ENCODE results near the gene CDC16. TPM values are rescaled to one million over a fixed set of nuclear protein-coding genes. Genes with fewer than 3 reads are reported as not detected.
"Not testable (repeated sequence)": the region's sequence is repeated elsewhere in the genome, so short reads cannot be mapped to it uniquely, and the experiment has no call there.

CDC16 gene
- total and polyA plus RNA-seq, 2 donors from 2014 or later, result 49.3 to 57.7 TPM

DNA sequence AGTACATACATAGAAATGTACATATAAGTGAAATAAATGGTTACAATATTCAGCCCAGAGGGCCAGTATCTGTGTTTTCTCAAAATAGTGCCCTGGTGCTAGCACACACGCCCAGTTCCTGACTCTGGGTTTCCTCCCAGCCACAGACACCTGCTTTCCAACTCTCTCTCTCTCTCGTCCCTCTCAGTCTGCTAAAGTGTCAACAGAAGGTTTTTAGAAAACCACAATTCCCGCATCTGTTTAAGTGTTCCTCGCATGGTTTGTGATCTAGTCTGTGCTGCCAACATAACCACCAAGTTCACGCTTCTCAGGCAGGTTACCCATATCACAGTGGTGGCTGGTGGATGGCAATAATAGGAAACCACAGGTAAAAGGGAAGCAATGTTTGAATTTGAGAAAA, 28.9 kb downstream of the CDC16 start:
- no peak for DNase-seq
- Histone ChIP-seq H3K9ac (ENCODE audit: low read length in 3 of 3) (no peak overlapping the region), H3K36me3 (ENCODE audit: control insufficient read depth in 2 of 3, insufficient read depth in 3 of 3, low read length in 3 of 3) (peaks cover 15 to 60% (median 47%) of the 10 kb centered on the region in 3 donors), H3K27me3 (ENCODE audit: control insufficient read depth, insufficient read depth, low read length) (no peaks in the 10 kb centered on the region), H3K4me1 (ENCODE audit: control insufficient read depth in 2 of 3, insufficient read depth in 2 of 3, low read depth in 1 of 3, low read length in 3 of 3) (no peaks in the 10 kb centered on the region), H3K27ac (ENCODE audit: low read depth in 2 of 2, low read length in 2 of 2) (no peak overlapping the region), H3K9me3 (ENCODE audit: control insufficient read depth in 2 of 3, insufficient read depth in 1 of 3, low read length in 3 of 3) (no peaks in the 10 kb centered on the region), H3K4me3 (ENCODE audit: low read length in 3 of 3) (no peak overlapping the region)
- TF ChIP-seq, protein P1, sequence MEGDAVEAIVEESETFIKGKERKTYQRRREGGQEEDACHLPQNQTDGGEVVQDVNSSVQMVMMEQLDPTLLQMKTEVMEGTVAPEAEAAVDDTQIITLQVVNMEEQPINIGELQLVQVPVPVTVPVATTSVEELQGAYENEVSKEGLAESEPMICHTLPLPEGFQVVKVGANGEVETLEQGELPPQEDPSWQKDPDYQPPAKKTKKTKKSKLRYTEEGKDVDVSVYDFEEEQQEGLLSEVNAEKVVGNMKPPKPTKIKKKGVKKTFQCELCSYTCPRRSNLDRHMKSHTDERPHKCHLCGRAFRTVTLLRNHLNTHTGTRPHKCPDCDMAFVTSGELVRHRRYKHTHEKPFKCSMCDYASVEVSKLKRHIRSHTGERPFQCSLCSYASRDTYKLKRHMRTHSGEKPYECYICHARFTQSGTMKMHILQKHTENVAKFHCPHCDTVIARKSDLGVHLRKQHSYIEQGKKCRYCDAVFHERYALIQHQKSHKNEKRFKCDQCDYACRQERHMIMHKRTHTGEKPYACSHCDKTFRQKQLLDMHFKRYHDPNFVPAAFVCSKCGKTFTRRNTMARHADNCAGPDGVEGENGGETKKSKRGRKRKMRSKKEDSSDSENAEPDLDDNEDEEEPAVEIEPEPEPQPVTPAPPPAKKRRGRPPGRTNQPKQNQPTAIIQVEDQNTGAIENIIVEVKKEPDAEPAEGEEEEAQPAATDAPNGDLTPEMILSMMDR (IDR thresholded peaks at IDR 0.05; ENCODE audit: borderline replicate concordance, extremely low read depth, insufficient read depth), result no peak
- no peak for FAIRE-seq
- intact Hi-C loops (cut with DNase I), result no loop called here

DNA sequence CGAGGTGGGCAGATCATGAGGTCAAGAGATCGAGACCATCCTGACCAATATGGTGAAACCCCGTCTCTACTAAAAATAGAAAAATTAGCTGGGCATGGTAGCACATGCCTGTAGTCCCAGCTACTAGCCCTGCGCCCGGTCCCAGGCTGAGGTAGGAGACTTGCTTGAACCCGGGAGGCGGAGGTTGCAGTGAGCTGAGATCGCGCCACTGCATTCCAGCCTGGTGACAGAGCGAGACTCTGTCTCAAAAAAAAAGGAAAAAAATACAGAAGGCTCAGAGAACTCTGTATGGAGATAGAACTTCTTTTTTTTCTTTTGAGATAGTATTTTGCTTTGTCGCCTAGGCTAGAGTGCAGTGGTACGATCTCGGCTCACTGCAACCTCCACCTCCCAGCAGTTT, 29.6 kb downstream of the CDC16 start:
- DNase-seq; H3K9ac ChIP-seq (ENCODE audit: low read length in 3 of 3); H3K27ac ChIP-seq (ENCODE audit: low read depth in 2 of 2, low read length in 2 of 2); H3K4me1 ChIP-seq (ENCODE audit: control insufficient read depth in 2 of 3, insufficient read depth in 2 of 3, low read depth in 1 of 3, low read length in 3 of 3); H3K4me3 ChIP-seq (ENCODE audit: low read length in 3 of 3); H3K9me3 ChIP-seq (ENCODE audit: control insufficient read depth in 2 of 3, insufficient read depth in 1 of 3, low read length in 3 of 3); FAIRE-seq; intact Hi-C loops (cut with DNase I); H3K27me3 ChIP-seq (ENCODE audit: control insufficient read depth, insufficient read depth, low read length): not testable (repeated sequence)
- H3K36me3 ChIP-seq (ENCODE audit: control insufficient read depth in 2 of 3, insufficient read depth in 3 of 3, low read length in 3 of 3), result peaks cover 16 to 66% (median 45%) of the 10 kb centered on the region in 3 donors

DNA sequence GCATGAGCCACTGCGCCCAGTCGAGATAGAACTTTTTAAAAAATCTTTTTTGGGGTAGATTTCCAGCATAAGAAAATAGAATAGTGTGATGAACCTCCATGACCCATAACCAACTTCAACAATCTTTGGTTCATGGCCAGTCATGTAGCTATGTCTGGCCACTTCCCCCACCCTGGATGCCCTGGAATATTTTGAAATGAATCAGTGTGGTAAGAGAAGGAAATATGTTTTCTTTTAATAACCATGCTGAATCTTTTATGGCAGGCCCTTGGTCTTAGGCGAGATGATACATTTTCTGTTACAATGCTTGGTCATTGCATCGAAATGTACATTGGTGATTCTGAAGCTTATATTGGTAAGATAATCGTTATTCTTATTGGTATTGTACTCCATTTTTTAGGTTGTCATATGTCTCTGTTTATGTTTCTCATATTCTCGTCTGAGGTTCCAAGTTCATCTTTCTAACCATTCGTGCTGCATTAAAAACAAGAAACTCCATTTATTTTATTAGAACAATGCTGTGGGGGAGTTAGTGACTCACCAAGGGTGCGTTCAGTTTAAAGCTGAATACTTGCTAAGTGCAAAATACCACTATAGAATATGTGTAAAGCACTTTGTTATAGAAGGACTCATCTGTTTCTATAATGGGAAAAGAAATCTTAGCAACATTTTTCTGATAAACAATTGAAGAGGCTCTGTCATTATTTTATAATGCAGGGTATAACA, 30.4 kb downstream of the CDC16 start:
- no peak for DNase-seq
- Histone ChIP-seq H3K27ac (ENCODE audit: low read depth in 2 of 2, low read length in 2 of 2) (no peak overlapping the region), H3K36me3 (ENCODE audit: control insufficient read depth in 2 of 3, insufficient read depth in 3 of 3, low read length in 3 of 3) (peaks cover 13 to 60% (median 41%) of the 10 kb centered on the region in 3 donors), H3K9ac (ENCODE audit: low read length in 3 of 3) (no peak overlapping the region), H3K4me1 (ENCODE audit: control insufficient read depth in 2 of 3, insufficient read depth in 2 of 3, low read depth in 1 of 3, low read length in 3 of 3) (no peaks in the 10 kb centered on the region), H3K4me3 (ENCODE audit: low read length in 3 of 3) (no peak overlapping the region), H3K9me3 (ENCODE audit: control insufficient read depth in 2 of 3, insufficient read depth in 1 of 3, low read length in 3 of 3) (no peaks in the 10 kb centered on the region), H3K27me3 (ENCODE audit: control insufficient read depth, insufficient read depth, low read length) (no peaks in the 10 kb centered on the region)
- intact Hi-C loops (cut with DNase I), result no loop called here
- TF ChIP-seq, protein P1 (IDR thresholded peaks at IDR 0.05; ENCODE audit: borderline replicate concordance, extremely low read depth, insufficient read depth), result no peak
- FAIRE-seq, result no peak

- TF ChIP-seq, protein P1 (IDR thresholded peaks at IDR 0.05; ENCODE audit: borderline replicate concordance, extremely low read depth, insufficient read depth), result no peak
- no peak overlapping the region for H3K4me3 ChIP-seq (ENCODE audit: low read length in 3 of 3)
- H3K4me1 ChIP-seq (ENCODE audit: control insufficient read depth in 2 of 3, insufficient read depth in 2 of 3, low read depth in 1 of 3, low read length in 3 of 3), result no peaks in the 10 kb centered on the region
- H3K27me3 ChIP-seq (ENCODE audit: control insufficient read depth, insufficient read depth, low read length), result no peaks in the 10 kb centered on the region
- DNase-seq (no peak), FAIRE-seq (no peak)
- no peaks in the 10 kb centered on the region for H3K9me3 ChIP-seq (ENCODE audit: control insufficient read depth in 2 of 3, insufficient read depth in 1 of 3, low read length in 3 of 3)
- intact Hi-C loops (cut with DNase I), result no loop called here
- no peak overlapping the region for H3K9ac ChIP-seq (ENCODE audit: low read length in 3 of 3)
- H3K27ac ChIP-seq (ENCODE audit: low read depth in 2 of 2, low read length in 2 of 2), result no peak overlapping the region
- H3K36me3 ChIP-seq (ENCODE audit: control insufficient read depth in 2 of 3, insufficient read depth in 3 of 3, low read length in 3 of 3), result peaks cover 13 to 52% (median 32%) of the 10 kb centered on the region in 3 donors
Measured at GRCh38 chr13:114266241-114266640, 31.5 kb downstream of the CDC16 start.

Data from kidney (tissue), 14 donors.